Panc1 (cell line): ENCODE results near the gene KAZN. TPM values are rescaled to one million over a fixed set of nuclear protein-coding genes. Genes with fewer than 3 reads are reported as not detected.

Source experiments
- ATAC-seq: fragments of 200-7000 bp; cut with Tn5 transposase; 2 replicates; pipeline ENCODE4 v1.9.1; 2020; ENCODE audit warnings: mild to moderate bottlenecking, moderate library complexity
- BruUV-seq: library from RNA; stranded (reverse); fragments of 400-500 nt; replicated peaks from 2 replicates; lab custom pipeline; 2021; lab: Mats Ljungman, UMichigan
- CTCF ChIA-PET: fragments of 300-600 bp; sonication (Branson Sonifier 250); formaldehyde crosslinking; loops from one replicate; lab custom pipeline; 2022; ENCODE audit warnings: antibody characterized with exemption; lab: Charles Lee
- POLR2A ChIA-PET: fragments of 300-600 bp; sonication (Branson Sonifier 250); formaldehyde crosslinking; loops from one replicate; lab custom pipeline; 2022; ENCODE audit warnings: antibody characterized with exemption; lab: Charles Lee
- DNase-seq: peaks from one replicate; pipeline ENCODE4 v3.0.0-alpha.2; 2010; ENCODE audit warnings: low read depth, low spot score
- H3K27ac ChIP-seq: 2 replicates; pipeline ENCODE4 v1.5.1; 2011; ENCODE audit warnings: mild to moderate bottlenecking, low read length, inconsistent platforms
- H3K27me3 ChIP-seq: fragments of 200-500 bp; sonication (Bioruptor generic); 2 replicates; pipeline ENCODE4 v1.6.0; 2014; ENCODE audit warnings: low read length, inconsistent platforms; ENCODE audit not compliant: control insufficient read depth, insufficient read depth
- H3K36me3 ChIP-seq: fragments of 200-500 bp; sonication (Bioruptor generic); 2 replicates; pipeline ENCODE4 v1.5.1; 2014; ENCODE audit warnings: inconsistent platforms, mild to moderate bottlenecking, low read length, moderate library complexity; ENCODE audit not compliant: control insufficient read depth, insufficient read depth
- H3K4me1 ChIP-seq: 2 replicates; pipeline ENCODE4 v1.5.1; 2011; ENCODE audit warnings: inconsistent platforms, mild to moderate bottlenecking, low read length, moderate library complexity; ENCODE audit not compliant: control insufficient read depth, insufficient read depth
- H3K4me3 ChIP-seq, 2 experiments: 2 replicates each; pipeline ENCODE4 v1.5.1; 2011 to 2012; ENCODE audit warnings: low read depth in 2 of 2, low read length in 2 of 2, mild to moderate bottlenecking in 2 of 2, inconsistent platforms in 1 of 2, moderate library complexity in 1 of 2
- H3K9me3 ChIP-seq: fragments of 200-500 bp; sonication (Bioruptor generic); 2 replicates; pipeline ENCODE4 v1.5.1; 2014; ENCODE audit warnings: low read depth, mild to moderate bottlenecking, inconsistent platforms, low read length, moderate library complexity; ENCODE audit not compliant: control insufficient read depth, insufficient read depth
- POLR2AphosphoS5 ChIP-seq: IDR thresholded peaks from 2 replicates; pipeline ENCODE4 v1.6.1; 2012; ENCODE audit warnings: mild to moderate bottlenecking, low read depth, low read length, moderate library complexity
- SIN3A ChIP-seq: IDR thresholded peaks from 2 replicates; pipeline ENCODE4 v1.6.1; 2012; ENCODE audit warnings: low read depth, mild to moderate bottlenecking, low read length, moderate library complexity, borderline replicate concordance; ENCODE audit not compliant: insufficient read depth
- TCF7L2 ChIP-seq: IDR thresholded peaks from 2 replicates; pipeline ENCODE4 v1.6.1; 2011; ENCODE audit warnings: mild to moderate bottlenecking, low read depth, low read length, inconsistent platforms
- in situ Hi-C: cut with HindIII; loops from 2 replicates; pipeline ENCODE4 v1.10.0; 2016; ENCODE audit warnings: low sequenced_read_pairs, low pct_unique_long_range_greater_than_20kb
- intact Hi-C: fragments of 100-400 bp; cut with micrococcal nuclease; formaldehyde crosslinking; loops from one replicate; pipeline ENCODE4 v1.10.0; 2022; ENCODE audit not compliant: unreplicated experiment
- total RNA-seq: library from RNA; stranded (reverse); gene quantifications from one replicate; pipeline ENCODE4 v1.2.1, GENCODE V29; 2021; ENCODE audit not compliant: unreplicated experiment
- TF ChIP-seq, protein P1 (sequence below), 2 experiments: IDR thresholded peaks; 2 replicates each; pipeline ENCODE4 v1.6.1; 2011 to 2012; ENCODE audit warnings: low read depth in 2 of 2, control low read depth in 1 of 2, low read length in 1 of 2, mild to moderate bottlenecking in 1 of 2, moderate library complexity in 1 of 2; ENCODE audit not compliant: insufficient read depth in 1 of 2
- TF ChIP-seq, protein P2 (sequence below): fragments of 450-650 bp; IDR thresholded peaks from 2 replicates; pipeline ENCODE4 v1.5.1; 2017; ENCODE audit warnings: mild to moderate bottlenecking

Gene KAZN
- total RNA-seq, 1 experiment from 2014 or later, result 6.6 TPM

DNA sequence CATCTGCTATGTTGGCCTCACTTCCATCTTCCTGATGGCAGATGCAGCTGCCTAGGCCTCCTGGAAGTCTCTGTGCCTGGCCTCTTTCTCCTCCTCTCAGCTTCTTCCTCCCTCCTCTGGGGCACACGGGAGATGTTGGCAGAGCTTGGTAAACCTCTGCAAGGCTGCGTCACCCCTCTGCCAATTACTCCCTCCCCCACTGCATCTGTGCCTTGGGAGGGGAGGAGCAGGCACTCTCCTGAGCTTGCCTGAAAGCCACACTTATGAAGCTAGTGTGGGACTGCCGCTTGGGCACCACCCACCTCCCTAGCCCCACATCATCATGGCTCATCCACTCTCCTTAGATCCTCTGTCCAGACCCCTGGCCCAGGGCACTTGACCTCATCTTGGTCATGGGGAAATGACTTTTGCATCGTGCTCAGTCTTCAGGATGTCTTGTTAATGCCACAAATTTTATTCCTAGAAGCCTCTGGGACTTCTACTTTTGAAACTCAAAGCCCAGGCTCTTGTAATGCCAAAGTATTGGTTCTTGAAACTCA, 547.7 kb downstream of the KAZN start:
- CTCF ChIA-PET, result no interaction called here
- intact Hi-C loops (no loop called here), in situ Hi-C loops (no loop called here)

DNA sequence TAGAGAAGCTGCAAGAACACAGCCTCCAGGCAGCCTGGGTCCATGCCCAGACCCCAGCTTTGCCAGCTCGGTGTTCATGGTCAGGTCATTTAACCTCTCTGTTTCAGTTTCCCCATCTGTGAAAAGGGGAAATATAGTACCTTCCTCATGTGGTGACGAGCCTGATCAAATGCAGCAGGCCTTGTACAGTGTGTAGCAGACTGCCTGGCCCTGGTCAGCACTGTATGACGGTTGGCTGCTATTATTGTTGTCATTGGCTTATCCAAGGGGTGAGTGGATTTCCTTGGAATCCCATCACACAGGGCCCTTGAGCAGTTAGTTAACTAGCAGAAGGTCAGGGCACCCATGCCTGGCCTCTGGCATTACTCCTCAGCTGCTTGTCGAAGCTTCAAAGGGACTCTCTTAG, 548.5 kb downstream of the KAZN start:
- no peak for DNase-seq
- ChIA-PET CTCF (no interaction called here), POLR2A (no interaction called here)
- Histone ChIP-seq H3K36me3 (no peaks in the 10 kb centered on the region), H3K27ac (no peak overlapping the region), H3K4me1 (no peaks in the 10 kb centered on the region), H3K9me3 (no peaks in the 10 kb centered on the region), H3K27me3 (no peaks in the 10 kb centered on the region), H3K4me3 (no peak overlapping the region)
- in situ Hi-C loops (no loop called here), intact Hi-C loops (no loop called here)
- BruUV-seq, result no TSS peak
- ATAC-seq, result no peak
- TF ChIP-seq, protein P1, sequence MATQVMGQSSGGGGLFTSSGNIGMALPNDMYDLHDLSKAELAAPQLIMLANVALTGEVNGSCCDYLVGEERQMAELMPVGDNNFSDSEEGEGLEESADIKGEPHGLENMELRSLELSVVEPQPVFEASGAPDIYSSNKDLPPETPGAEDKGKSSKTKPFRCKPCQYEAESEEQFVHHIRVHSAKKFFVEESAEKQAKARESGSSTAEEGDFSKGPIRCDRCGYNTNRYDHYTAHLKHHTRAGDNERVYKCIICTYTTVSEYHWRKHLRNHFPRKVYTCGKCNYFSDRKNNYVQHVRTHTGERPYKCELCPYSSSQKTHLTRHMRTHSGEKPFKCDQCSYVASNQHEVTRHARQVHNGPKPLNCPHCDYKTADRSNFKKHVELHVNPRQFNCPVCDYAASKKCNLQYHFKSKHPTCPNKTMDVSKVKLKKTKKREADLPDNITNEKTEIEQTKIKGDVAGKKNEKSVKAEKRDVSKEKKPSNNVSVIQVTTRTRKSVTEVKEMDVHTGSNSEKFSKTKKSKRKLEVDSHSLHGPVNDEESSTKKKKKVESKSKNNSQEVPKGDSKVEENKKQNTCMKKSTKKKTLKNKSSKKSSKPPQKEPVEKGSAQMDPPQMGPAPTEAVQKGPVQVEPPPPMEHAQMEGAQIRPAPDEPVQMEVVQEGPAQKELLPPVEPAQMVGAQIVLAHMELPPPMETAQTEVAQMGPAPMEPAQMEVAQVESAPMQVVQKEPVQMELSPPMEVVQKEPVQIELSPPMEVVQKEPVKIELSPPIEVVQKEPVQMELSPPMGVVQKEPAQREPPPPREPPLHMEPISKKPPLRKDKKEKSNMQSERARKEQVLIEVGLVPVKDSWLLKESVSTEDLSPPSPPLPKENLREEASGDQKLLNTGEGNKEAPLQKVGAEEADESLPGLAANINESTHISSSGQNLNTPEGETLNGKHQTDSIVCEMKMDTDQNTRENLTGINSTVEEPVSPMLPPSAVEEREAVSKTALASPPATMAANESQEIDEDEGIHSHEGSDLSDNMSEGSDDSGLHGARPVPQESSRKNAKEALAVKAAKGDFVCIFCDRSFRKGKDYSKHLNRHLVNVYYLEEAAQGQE (IDR thresholded peaks at IDR 0.05; ENCODE audit: insufficient read depth in 1 of 2, low read depth in 2 of 2, low read length in 1 of 2), result no peak
- TF ChIP-seq SIN3A, result no peak
- no peak for TF ChIP-seq POLR2AphosphoS5
- TF ChIP-seq, protein P2, sequence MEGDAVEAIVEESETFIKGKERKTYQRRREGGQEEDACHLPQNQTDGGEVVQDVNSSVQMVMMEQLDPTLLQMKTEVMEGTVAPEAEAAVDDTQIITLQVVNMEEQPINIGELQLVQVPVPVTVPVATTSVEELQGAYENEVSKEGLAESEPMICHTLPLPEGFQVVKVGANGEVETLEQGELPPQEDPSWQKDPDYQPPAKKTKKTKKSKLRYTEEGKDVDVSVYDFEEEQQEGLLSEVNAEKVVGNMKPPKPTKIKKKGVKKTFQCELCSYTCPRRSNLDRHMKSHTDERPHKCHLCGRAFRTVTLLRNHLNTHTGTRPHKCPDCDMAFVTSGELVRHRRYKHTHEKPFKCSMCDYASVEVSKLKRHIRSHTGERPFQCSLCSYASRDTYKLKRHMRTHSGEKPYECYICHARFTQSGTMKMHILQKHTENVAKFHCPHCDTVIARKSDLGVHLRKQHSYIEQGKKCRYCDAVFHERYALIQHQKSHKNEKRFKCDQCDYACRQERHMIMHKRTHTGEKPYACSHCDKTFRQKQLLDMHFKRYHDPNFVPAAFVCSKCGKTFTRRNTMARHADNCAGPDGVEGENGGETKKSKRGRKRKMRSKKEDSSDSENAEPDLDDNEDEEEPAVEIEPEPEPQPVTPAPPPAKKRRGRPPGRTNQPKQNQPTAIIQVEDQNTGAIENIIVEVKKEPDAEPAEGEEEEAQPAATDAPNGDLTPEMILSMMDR, result no peak
- no peak for TF ChIP-seq TCF7L2

More for the DNA sequence above, 547.7 kb downstream of the KAZN start:
- Histone ChIP-seq H3K4me1 (no peaks in the 10 kb centered on the region), H3K36me3 (no peaks in the 10 kb centered on the region), H3K27me3 (no peaks in the 10 kb centered on the region), H3K9me3 (no peaks in the 10 kb centered on the region), H3K27ac (no peak overlapping the region), H3K4me3 (no peak overlapping the region)
- TF ChIP-seq POLR2AphosphoS5 (no peak), TCF7L2 (no peak), SIN3A (no peak)
- TF ChIP-seq, protein P2, result no peak
- TF ChIP-seq, protein P1 (IDR thresholded peaks at IDR 0.05; ENCODE audit: insufficient read depth in 1 of 2, low read depth in 2 of 2, low read length in 1 of 2), result no peak
- POLR2A ChIA-PET, result no interaction called here
- no peak for ATAC-seq
- DNase-seq, result no peak
- BruUV-seq, result no TSS peak
